GM21737 (cell line): ENCODE results near the gene ALS2CL.

ENCODE experiments used
- ATAC-seq: cut with Tn5 transposase; IDR thresholded peaks from one replicate; pipeline ENCODE4 v1.9.1; 2021; ENCODE audit warnings: mild to moderate bottlenecking, moderate library complexity; ENCODE audit not compliant: unreplicated experiment

The ALS2CL gene

GRCh38 chr3:46716461-46717441, 23.3 kb upstream of the ALS2CL start:
- no peak for ATAC-seq

GRCh38 chr3:46715507-46716175, 22.2 kb upstream of the ALS2CL start:
- ATAC-seq = no peak

GRCh38 chr3:46714728-46715506, 21.4 kb upstream of the ALS2CL start:
- ATAC-seq = no peak

GRCh38 chr3:46713898-46714552, 20.5 kb upstream of the ALS2CL start:
- ATAC-seq = no peak

GRCh38 chr3:46713050-46713897, 19.8 kb upstream of the ALS2CL start:
- no peak for ATAC-seq

- ATAC-seq = no peak
Measured at GRCh38 chr3:46712191-46713049, 18.9 kb upstream of the ALS2CL start.

- no peak for ATAC-seq
Measured at GRCh38 chr3:46711760-46712159, 18.3 kb upstream of the ALS2CL start.

- no peak for ATAC-seq
Measured at GRCh38 chr3:46711305-46711704, 17.8 kb upstream of the ALS2CL start.

- ATAC-seq = no peak
Measured at GRCh38 chr3:46710671-46711295, 17.3 kb upstream of the ALS2CL start.

- no peak for ATAC-seq
Measured at GRCh38 chr3:46710229-46710628, 16.8 kb upstream of the ALS2CL start.

GRCh38 chr3:46709721-46710120, 16.2 kb upstream of the ALS2CL start:
- ATAC-seq = no peak

- no peak for ATAC-seq
Measured at GRCh38 chr3:46709157-46709654, 15.7 kb upstream of the ALS2CL start.

GRCh38 chr3:46708401-46709156, 15.1 kb upstream of the ALS2CL start:
- no peak for ATAC-seq

- ATAC-seq = no peak
Measured at GRCh38 chr3:46707601-46708011, 14.1 kb upstream of the ALS2CL start.

- no peak for ATAC-seq
Measured at GRCh38 chr3:46706771-46707582, 13.5 kb upstream of the ALS2CL start.

GRCh38 chr3:46705751-46706552, 12.5 kb upstream of the ALS2CL start:
- ATAC-seq = no peak
